GM12878 (cell line): ENCODE data around the gene NT5M. TPM values are rescaled to one million over a fixed set of nuclear protein-coding genes. Genes with fewer than 3 reads are reported as not detected.

Experiments used
- ATAC-seq: fragments of 200-7000 bp; cut with Tn5 transposase; 3 replicates; pipeline ENCODE4 v1.9.1; 2020; ENCODE audit warnings: mild to moderate bottlenecking, moderate library complexity
- BruUV-seq: library from RNA; stranded (reverse); fragments of 400-500 nt; replicated peaks from 2 replicates; lab custom pipeline; 2021; lab: Mats Ljungman, UMichigan
- CTCF ChIA-PET: fragments of 300-600 bp; sonication (Branson Sonifier 250); formaldehyde crosslinking; extraction: SDS; loops from one replicate; lab custom pipeline; 2021; ENCODE audit warnings: inconsistent platforms; lab: Yijun Ruan, JAX
- POLR2A ChIA-PET: fragments of 350-600 bp; formaldehyde crosslinking; extraction: SDS; loops from one replicate; lab custom pipeline; 2021; ENCODE audit warnings: inconsistent platforms; lab: Charles Lee
- RAD21 ChIA-PET: fragments of 300-600 bp; sonication (Branson Sonifier 250); formaldehyde crosslinking; loops from one replicate; lab custom pipeline; 2023; ENCODE audit warnings: antibody characterized with exemption; ENCODE audit not compliant: unreplicated experiment; lab: Charles Lee
- SMC1A ChIA-PET: fragments of 300-600 bp; sonication (Branson Sonifier 250); formaldehyde crosslinking; loops from one replicate; lab custom pipeline; 2023; ENCODE audit not compliant: unreplicated experiment, uncharacterized antibody; lab: Charles Lee
- DNase-seq: peaks from one replicate; pipeline ENCODE4 v3.0.0-alpha.2; 2011; ENCODE audit warnings: low read depth, low spot score
- FAIRE-seq: peaks from 3 replicates; lab custom pipeline; 2011; peaks lifted over from hg19 to GRCh38; lab: Jason Lieb, UNC
- H2AFZ ChIP-seq: 2 replicates; pipeline ENCODE4 v1.6.0; 2011; ENCODE audit warnings: low read depth, low read length, control low read depth; ENCODE audit not compliant: control insufficient read depth
- H3K27ac ChIP-seq: 2 replicates; pipeline ENCODE4 v1.5.1; 2011; ENCODE audit warnings: control low read depth; ENCODE audit not compliant: control insufficient read depth, insufficient read depth
- H3K27me3 ChIP-seq, 2 experiments: replicated peaks in 1 of 2; 2 replicates each; pipeline versions ENCODE4 v1.6.0 to v1.6.1; 2011; ENCODE audit warnings: low read length in 1 of 2; ENCODE audit not compliant: control insufficient read depth in 2 of 2, insufficient read depth in 2 of 2
- H3K36me3 ChIP-seq, 2 experiments: 2 replicates each; pipeline ENCODE4 v1.5.1; 2011; ENCODE audit warnings: low read length in 1 of 2; ENCODE audit not compliant: control insufficient read depth in 2 of 2, insufficient read depth in 2 of 2
- H3K4me1 ChIP-seq: 2 replicates; pipeline ENCODE4 v1.6.1; 2011; ENCODE audit warnings: mild to moderate bottlenecking, low read length, moderate library complexity, mixed read lengths; ENCODE audit not compliant: control insufficient read depth, insufficient read depth
- H3K4me2 ChIP-seq: 2 replicates; pipeline ENCODE4 v1.6.0; 2011; ENCODE audit warnings: control low read depth; ENCODE audit not compliant: control insufficient read depth, insufficient read depth
- H3K4me3 ChIP-seq: fragments of 200-600 bp; sonication (generic); 2 replicates; pipeline ENCODE4 v1.5.1; 2016
- H3K79me2 ChIP-seq: 2 replicates; pipeline ENCODE4 v1.6.0; 2011; ENCODE audit warnings: low read length; ENCODE audit not compliant: control insufficient read depth, insufficient read depth
- H3K9ac ChIP-seq: 2 replicates; pipeline ENCODE4 v1.8.0; 2011; ENCODE audit warnings: low read length, control low read depth, mixed read lengths; ENCODE audit not compliant: control insufficient read depth, insufficient read depth
- H3K9me3 ChIP-seq: replicated peaks from 3 replicates; pipeline ENCODE4 v1.5.1; 2011; ENCODE audit warnings: mild to moderate bottlenecking, low read length; ENCODE audit not compliant: control insufficient read depth, insufficient read depth
- H4K20me1 ChIP-seq: 2 replicates; pipeline ENCODE4 v1.6.0; 2011; ENCODE audit not compliant: control insufficient read depth, insufficient read depth
- BCLAF1 ChIP-seq: fragments of 450-650 bp; IDR thresholded peaks from 2 replicates; pipeline ENCODE4 v1.6.1; 2017; ENCODE audit warnings: antibody characterized with exemption, mild to moderate bottlenecking, moderate library complexity
- EGR1 ChIP-seq, 2 experiments: IDR thresholded peaks; 1 replicate in 1 of 2; 2 replicates in 1 of 2; pipeline ENCODE4 v1.6.1; 2011 to 2012; ENCODE audit warnings: low read depth in 2 of 2, low read length in 2 of 2, borderline replicate concordance in 1 of 2, mild to moderate bottlenecking in 1 of 2, moderate library complexity in 1 of 2
- HDAC2 ChIP-seq: fragments of 200-600 bp; sonication (generic); IDR thresholded peaks from 2 replicates; pipeline ENCODE4 v1.6.1; 2017
- MEF2A ChIP-seq: IDR thresholded peaks from 2 replicates; pipeline ENCODE4 v1.6.1; 2011; ENCODE audit warnings: low read depth, mild to moderate bottlenecking, low read length, moderate library complexity; ENCODE audit not compliant: insufficient read depth
- MEF2B ChIP-seq: fragments of 450-650 bp; IDR thresholded peaks from 2 replicates; pipeline ENCODE4 v1.6.1; 2018; ENCODE audit warnings: mild to moderate bottlenecking, moderate library complexity; ENCODE audit not compliant: partially characterized antibody, poor library complexity, severe bottlenecking
- MTA2 ChIP-seq: fragments of 450-650 bp; IDR thresholded peaks from 2 replicates; pipeline ENCODE4 v1.6.1; 2016; ENCODE audit warnings: low read depth, mild to moderate bottlenecking, moderate library complexity
- NFIC ChIP-seq: IDR thresholded peaks from 2 replicates; pipeline ENCODE4 v1.6.1; 2012; ENCODE audit warnings: low read depth, mild to moderate bottlenecking, inconsistent platforms, low read length, moderate library complexity
- PKNOX1 ChIP-seq: fragments of 450-650 bp; IDR thresholded peaks from 2 replicates; pipeline ENCODE4 v1.6.1; 2016; ENCODE audit warnings: mild to moderate bottlenecking
- REST ChIP-seq: IDR thresholded peaks from 2 replicates; pipeline ENCODE4 v1.6.1; 2012; ENCODE audit warnings: mild to moderate bottlenecking, low read depth, low read length
- USF2 ChIP-seq: IDR thresholded peaks from 2 replicates; pipeline ENCODE4 v1.6.1; 2011; ENCODE audit warnings: low read depth, low read length, improper control_type of control experiment, borderline replicate concordance
- ZBTB11 ChIP-seq: fragments of 450-650 bp; formaldehyde crosslinking; IDR thresholded peaks from 2 replicates; pipeline ENCODE4 v1.5.0; 2022; ENCODE audit warnings: mild to moderate bottlenecking, missing genetic modification characterization
- WGBS: methylation state at CpG from one replicate; pipeline ENCODE4 v1.1.6; 2016; ENCODE audit warnings: low lambda C conversion rate; ENCODE audit not compliant: insufficient replicate concordance, insufficient coverage; ENCODE audit errors: missing lambda C conversion rate; 5-methylcytosine and 5-hydroxymethylcytosine counted together
- in situ Hi-C: fragments of 300-500 bp; cut with MboI; formaldehyde crosslinking; loops from 9 replicates; pipeline ENCODE4 v1.14.3; 2018; ENCODE audit warnings: mixed read lengths
- intact Hi-C: fragments of 100-400 bp; cut with micrococcal nuclease; formaldehyde crosslinking; loops from one replicate; pipeline ENCODE4 v1.14.2; 2022; ENCODE audit not compliant: unreplicated experiment
- polyA plus RNA-seq, 11 experiments: library from polyadenylated mRNA; depleted of rRNA in 4 of 11; unstranded in 6 of 11; stranded (reverse) in 5 of 11; fragments of >200 nt; fragmentation: Nextera tagmentation in 4 of 11; fragmentation: Illumina TruSeq in 1 of 11; extraction: Ambion mirVana in 4 of 11; extraction: Trizol in 1 of 11; gene quantifications; 1 replicate in 1 of 11; 2 replicates in 10 of 11; pipeline versions ENCODE4 v1.2.1 to v1.2.3, GENCODE V29; 2011 to 2016; ENCODE audit warnings: inconsistent platforms in 2 of 11, missing spikeins in 2 of 11, low read depth in 1 of 11
- total RNA-seq, 4 experiments: library from RNA; depleted of rRNA in 3 of 4; stranded (reverse); fragments of >200 nt in 3 of 4; fragmentation: Illumina TruSeq in 1 of 4; extraction: Trizol in 1 of 4; gene quantifications; 2 replicates each; pipeline versions ENCODE4 v1.2.1 to v1.2.3, GENCODE V29; 2013 to 2021

The NT5M gene
- total and polyA plus RNA-seq, 10 of the 15 experiments (the other 5 are each of a cell fraction or from before 2014, with no cell fraction given), result 0.18 to 14.1 (median 2.9) TPM

GRCh38 chr17:17285951-17286350 is 17.2 kb upstream of the NT5M start:
- Histone ChIP-seq H3K36me3 (no peaks in the 10 kb centered on the region), H3K9ac (no peak overlapping the region), H3K4me3 (no peak overlapping the region), H3K27ac (no peak overlapping the region), H4K20me1 (no peaks in the 10 kb centered on the region), H3K79me2 (peaks cover under 1% of the 10 kb centered on the region), H3K9me3 (no peaks in the 10 kb centered on the region), H3K4me2 (no peak overlapping the region), H3K4me1 (peaks cover 10% of the 10 kb centered on the region), H2AFZ (no peak overlapping the region), H3K27me3 (no peaks in the 10 kb centered on the region)
- no TSS peak for BruUV-seq
- FAIRE-seq, result no peak
- in situ Hi-C loops, result no loop called here
- POLR2A ChIA-PET, result no interaction called here
- SMC1A ChIA-PET, result no interaction called here
- WGBS, result 67% methylated on average over 5 of the region's 5 CpGs
- DNase-seq, result no peak
- intact Hi-C loops, result no loop called here
- CTCF ChIA-PET, result no interaction called here
- RAD21 ChIA-PET, result no interaction called here
- ATAC-seq, result no peak
- TF ChIP-seq MEF2B (no peak), PKNOX1 (no peak), REST (no peak), MTA2 (no peak), USF2 (no peak), NFIC (no peak), EGR1 (IDR thresholded peaks at IDR 0.05; ENCODE audit: borderline replicate concordance in 1 of 2, low read depth in 2 of 2, low read length in 2 of 2) (no peak), HDAC2 (no peak), MEF2A (no peak), BCLAF1 (no peak), ZBTB11 (CRISPR knock-in tag) (no peak)
